ENCODE data around the gene RPS24. TPM values are rescaled to one million over a fixed set of nuclear protein-coding genes. Genes with fewer than 3 reads are reported as not detected.

The RPS24 gene
- total and polyA plus RNA-seq, 2 of the 13 experiments (the other 11 are each of a cell fraction or from before 2014, with no cell fraction given): 2,690 to 3,319 TPM

GRCh38 chr10:78033637-78034470 lies at the start of gene RPS24 (continued):
- TF ChIP-seq RNF219 (CRISPR knock-in tag; IDR thresholded peaks at IDR 0.05): no peak
- no peak for TF ChIP-seq MAFF (IDR thresholded peaks at IDR 0.05; ENCODE audit: low read depth, low read length)
- TF ChIP-seq NR2F1 (CRISPR knock-in tag; IDR thresholded peaks at IDR 0.05): no peak
- no peak for TF ChIP-seq ZMAT5 (CRISPR knock-in tag; IDR thresholded peaks at IDR 0.05; ENCODE audit: borderline replicate concordance, low read depth)
- TF ChIP-seq ZFYVE20 (CRISPR knock-in tag; IDR thresholded peaks at IDR 0.05; ENCODE audit: borderline replicate concordance, low read depth): no peak
- peak; percentile 74; the same call in 1 of the 2 replicates for TF ChIP-seq ZNF615 (CRISPR knock-in tag; IDR thresholded peaks at IDR 0.05; ENCODE audit: borderline replicate concordance)
- TF ChIP-seq KDM2A (CRISPR knock-in tag; IDR thresholded peaks at IDR 0.05; ENCODE audit: borderline replicate concordance, low read depth): peak; percentile 74
- TF ChIP-seq FUBP1 (CRISPR knock-in tag; IDR thresholded peaks at IDR 0.05; ENCODE audit: borderline replicate concordance): no peak
- TF ChIP-seq HOXA9 (CRISPR knock-in tag; IDR thresholded peaks at IDR 0.05; ENCODE audit: borderline replicate concordance): no peak
- TF ChIP-seq ZNF549 (CRISPR knock-in tag; IDR thresholded peaks at IDR 0.05): no peak
- TF ChIP-seq THAP9 (CRISPR knock-in tag; IDR thresholded peaks at IDR 0.05; ENCODE audit: borderline replicate concordance): peak; percentile 65; the same call in 1 of the 2 replicates
- no peak for TF ChIP-seq PRPF4 (IDR thresholded peaks at IDR 0.05; ENCODE audit: low read depth, low read length, poor library complexity, severe bottlenecking)
- TF ChIP-seq KLF13 (CRISPR knock-in tag; IDR thresholded peaks at IDR 0.05): no peak
- TF ChIP-seq ZNF614 (CRISPR knock-in tag; IDR thresholded peaks at IDR 0.05; ENCODE audit: borderline replicate concordance): peak; percentile 37; the same call in 1 of the 2 replicates
- peak; percentile 99 for TF ChIP-seq POLR2G (IDR thresholded peaks at IDR 0.05; ENCODE audit: low read depth, low read length)
- TF ChIP-seq ESRRA (CRISPR knock-in tag; IDR thresholded peaks at IDR 0.05; ENCODE audit: low read depth): no peak
- no peak for TF ChIP-seq FLYWCH1 (CRISPR knock-in tag; IDR thresholded peaks at IDR 0.05)
- no peak for TF ChIP-seq NCOA5 (CRISPR knock-in tag; IDR thresholded peaks at IDR 0.05)
- peak; percentile 78 for TF ChIP-seq TBX2 (CRISPR knock-in tag; IDR thresholded peaks at IDR 0.05; ENCODE audit: borderline replicate concordance)
- TF ChIP-seq CENPX (CRISPR knock-in tag; IDR thresholded peaks at IDR 0.05): no peak

Data from HepG2 (cell line).